ENCODE measurements around the gene GIMAP5. TPM values are rescaled to one million over a fixed set of nuclear protein-coding genes. Genes with fewer than 3 reads are reported as not detected.

Gene GIMAP5
- polyA plus RNA-seq, 1 donor (not counting 4 experiments of a cell fraction or from before 2014, with no cell fraction given), result not detected

DNA sequence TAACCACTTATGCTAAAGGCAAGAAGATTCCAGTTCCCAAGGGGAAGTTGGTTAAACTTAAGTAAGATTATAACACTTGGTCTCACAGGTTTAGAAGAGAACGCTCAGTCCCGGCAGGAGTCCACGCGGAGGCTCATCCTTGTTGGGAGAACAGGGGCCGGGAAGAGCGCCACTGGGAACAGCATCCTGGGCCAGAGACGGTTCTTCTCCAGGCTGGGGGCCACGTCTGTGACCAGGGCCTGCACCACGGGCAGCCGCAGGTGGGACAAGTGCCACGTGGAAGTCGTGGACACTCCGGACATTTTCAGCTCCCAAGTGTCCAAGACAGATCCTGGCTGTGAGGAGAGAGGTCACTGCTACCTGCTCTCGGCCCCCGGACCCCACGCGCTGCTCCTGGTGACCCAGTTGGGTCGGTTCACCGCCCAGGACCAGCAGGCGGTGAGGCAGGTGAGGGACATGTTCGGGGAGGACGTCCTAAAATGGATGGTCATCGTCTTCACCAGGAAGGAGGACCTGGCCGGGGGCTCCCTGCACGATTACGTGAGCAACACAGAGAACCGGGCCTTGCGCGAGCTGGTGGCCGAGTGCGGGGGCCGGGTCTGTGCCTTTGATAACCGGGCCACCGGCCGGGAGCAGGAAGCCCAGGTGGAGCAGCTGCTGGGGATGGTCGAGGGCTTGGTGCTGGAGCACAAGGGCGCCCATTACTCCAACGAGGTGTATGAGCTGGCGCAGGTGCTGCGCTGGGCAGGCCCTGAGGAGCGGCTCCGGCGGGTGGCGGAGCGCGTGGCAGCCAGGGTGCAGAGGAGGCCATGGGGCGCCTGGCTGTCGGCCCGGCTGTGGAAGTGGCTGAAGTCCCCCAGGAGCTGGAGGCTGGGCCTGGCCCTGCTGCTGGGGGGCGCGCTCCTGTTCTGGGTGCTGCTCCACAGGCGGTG is 17.0 kb upstream of the GIMAP5 start:
- Histone ChIP-seq H3K4me3 (ENCODE audit: control insufficient read depth in 2 of 3, extremely low read depth in 1 of 3, insufficient read depth in 2 of 3, low read depth in 1 of 3, low read length in 3 of 3) (no peak overlapping the region), H4K20me1 (ENCODE audit: control insufficient read depth, extremely low read depth, insufficient read depth, low read length) (no peaks in the 10 kb centered on the region)
- TF ChIP-seq EZH2 (IDR thresholded peaks at IDR 0.05; ENCODE audit: low read length), result no peak
- TF ChIP-seq, protein P1, sequence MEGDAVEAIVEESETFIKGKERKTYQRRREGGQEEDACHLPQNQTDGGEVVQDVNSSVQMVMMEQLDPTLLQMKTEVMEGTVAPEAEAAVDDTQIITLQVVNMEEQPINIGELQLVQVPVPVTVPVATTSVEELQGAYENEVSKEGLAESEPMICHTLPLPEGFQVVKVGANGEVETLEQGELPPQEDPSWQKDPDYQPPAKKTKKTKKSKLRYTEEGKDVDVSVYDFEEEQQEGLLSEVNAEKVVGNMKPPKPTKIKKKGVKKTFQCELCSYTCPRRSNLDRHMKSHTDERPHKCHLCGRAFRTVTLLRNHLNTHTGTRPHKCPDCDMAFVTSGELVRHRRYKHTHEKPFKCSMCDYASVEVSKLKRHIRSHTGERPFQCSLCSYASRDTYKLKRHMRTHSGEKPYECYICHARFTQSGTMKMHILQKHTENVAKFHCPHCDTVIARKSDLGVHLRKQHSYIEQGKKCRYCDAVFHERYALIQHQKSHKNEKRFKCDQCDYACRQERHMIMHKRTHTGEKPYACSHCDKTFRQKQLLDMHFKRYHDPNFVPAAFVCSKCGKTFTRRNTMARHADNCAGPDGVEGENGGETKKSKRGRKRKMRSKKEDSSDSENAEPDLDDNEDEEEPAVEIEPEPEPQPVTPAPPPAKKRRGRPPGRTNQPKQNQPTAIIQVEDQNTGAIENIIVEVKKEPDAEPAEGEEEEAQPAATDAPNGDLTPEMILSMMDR (optimal IDR thresholded peaks at IDR 0.05 in 1 of 3, IDR thresholded peaks at IDR 0.05 in 1 of 3, conservative IDR thresholded peaks at IDR 0.05 in 1 of 3; ENCODE audit: extremely low read depth in 1 of 3, insufficient read depth in 2 of 3, low read length in 3 of 3), result no peak

DNA sequence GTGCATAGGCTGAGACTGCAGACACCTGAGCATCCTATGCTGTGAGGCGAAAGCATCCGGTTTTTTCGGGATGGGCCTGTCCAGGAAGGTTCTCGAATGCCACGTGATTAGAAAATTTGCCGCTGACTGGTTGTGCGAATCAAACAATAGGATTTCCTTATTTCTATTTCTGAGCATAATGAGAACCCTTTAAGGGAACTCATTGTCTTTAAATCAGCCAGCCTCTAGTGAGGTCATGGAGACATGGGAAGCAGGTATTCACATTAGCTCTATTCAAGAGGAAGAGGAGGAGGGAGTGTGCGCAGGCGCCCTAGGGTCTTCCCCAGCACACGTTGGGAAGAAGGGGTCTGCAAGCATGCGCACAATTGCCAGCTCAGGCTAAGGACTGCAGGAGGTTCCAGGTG is 15.2 kb upstream of the GIMAP5 start:
- dilution Hi-C loops (cut with MboI; ENCODE audit: extremely low pct_ligation_motif_present, low sequenced_read_pairs), result no loop called here
- H3K4me3 ChIP-seq (ENCODE audit: control insufficient read depth in 2 of 3, extremely low read depth in 1 of 3, insufficient read depth in 2 of 3, low read depth in 1 of 3, low read length in 3 of 3), result no peak overlapping the region
- no peak for FAIRE-seq
- no peaks in the 10 kb centered on the region for H3K9me1 ChIP-seq (ENCODE audit: control insufficient read depth, extremely low read depth, insufficient read depth, low read length)
- no peaks in the 10 kb centered on the region for H3K4me1 ChIP-seq (ENCODE audit: control insufficient read depth, extremely low read depth, insufficient read depth, low read length)
- no peaks in the 10 kb centered on the region for H3K27me3 ChIP-seq (ENCODE audit: control insufficient read depth, extremely low read depth, insufficient read depth, low read length)
- H2AFZ ChIP-seq (ENCODE audit: control insufficient read depth, low read length), result no peak overlapping the region
- no peak overlapping the region for H3K4me2 ChIP-seq (ENCODE audit: control insufficient read depth, extremely low read depth, insufficient read depth, low read depth, low read length)
- no peak for DNase-seq (ENCODE audit: low read depth, low spot score)
- H4K20me1 ChIP-seq (ENCODE audit: control insufficient read depth, extremely low read depth, insufficient read depth, low read length), result no peaks in the 10 kb centered on the region
- no peaks in the 10 kb centered on the region for H3K36me3 ChIP-seq (ENCODE audit: control insufficient read depth in 2 of 2, extremely low read depth in 1 of 2, insufficient read depth in 2 of 2, low read length in 2 of 2)
- no peak overlapping the region for H3K27ac ChIP-seq (ENCODE audit: control insufficient read depth, insufficient read depth, low read length)
- H3K9ac ChIP-seq (ENCODE audit: control insufficient read depth, extremely low read depth, insufficient read depth, low read length), result no peak overlapping the region
- H3K79me2 ChIP-seq (ENCODE audit: control insufficient read depth, insufficient read depth, low read length), result no peaks in the 10 kb centered on the region
- no peaks in the 10 kb centered on the region for H3K9me3 ChIP-seq (ENCODE audit: control insufficient read depth, low read depth, low read length)
- TF ChIP-seq EZH2 (IDR thresholded peaks at IDR 0.05; ENCODE audit: low read length), result no peak

More for the DNA sequence above, 17.0 kb upstream of the GIMAP5 start:
- Histone ChIP-seq H3K9me1 (ENCODE audit: control insufficient read depth, extremely low read depth, insufficient read depth, low read length) (no peaks in the 10 kb centered on the region), H3K4me2 (ENCODE audit: control insufficient read depth, extremely low read depth, insufficient read depth, low read depth, low read length) (no peak overlapping the region), H3K27ac (ENCODE audit: control insufficient read depth, insufficient read depth, low read length) (no peak overlapping the region), H3K9me3 (ENCODE audit: control insufficient read depth, low read depth, low read length) (no peaks in the 10 kb centered on the region), H2AFZ (ENCODE audit: control insufficient read depth, low read length) (no peak overlapping the region), H3K9ac (ENCODE audit: control insufficient read depth, extremely low read depth, insufficient read depth, low read length) (no peak overlapping the region), H3K79me2 (ENCODE audit: control insufficient read depth, insufficient read depth, low read length) (no peaks in the 10 kb centered on the region), H3K36me3 (ENCODE audit: control insufficient read depth in 2 of 2, extremely low read depth in 1 of 2, insufficient read depth in 2 of 2, low read length in 2 of 2) (no peaks in the 10 kb centered on the region), H3K4me1 (ENCODE audit: control insufficient read depth, extremely low read depth, insufficient read depth, low read length) (no peaks in the 10 kb centered on the region), H3K27me3 (ENCODE audit: control insufficient read depth, extremely low read depth, insufficient read depth, low read length) (no peaks in the 10 kb centered on the region)
- DNase-seq (ENCODE audit: low read depth, low spot score) (no peak), FAIRE-seq (no peak)
- dilution Hi-C loops (cut with MboI; ENCODE audit: extremely low pct_ligation_motif_present, low sequenced_read_pairs), result no loop called here
